Sciatic nerve (tissue), 2 donors: ENCODE data around the gene HSH2D. TPM values are rescaled to one million over a fixed set of nuclear protein-coding genes. Genes with fewer than 3 reads are reported as not detected.
A peak's percentile ranks its signal among the peaks of the same experiment; 100 is the strongest.

Source experiments
- ATAC-seq: fragments of 200-7000 bp; cut with Tn5 transposase; one replicate; pipeline ENCODE4 v1.9.1; 2020; ENCODE audit warnings: mild to moderate bottlenecking, moderate library complexity
- DNase-seq: peaks from one replicate; pipeline ENCODE4 v3.0.0-alpha.2; 2020; ENCODE audit warnings: low spot score
- intact Hi-C: fragments of 100-400 bp; cut with DNase I; formaldehyde crosslinking; loops from one replicate; pipeline ENCODE4 v1.14.2; 2022
- total RNA-seq: library from RNA; stranded (reverse); fragmentation: NEBNext Ultra II Directional; extraction: Animal tissue kit (Norgen Biotek cat#: 25700); gene quantifications from one replicate; pipeline ENCODE4 v1.2.1, GENCODE V29; 2021
- donor health status: DM: no; HTN: no; CAD: no.
- donor health status: DM: no; HTN: no; CAD: no.

Gene HSH2D
- total RNA-seq, 1 donor from 2014 or later: 1.2 TPM

DNA sequence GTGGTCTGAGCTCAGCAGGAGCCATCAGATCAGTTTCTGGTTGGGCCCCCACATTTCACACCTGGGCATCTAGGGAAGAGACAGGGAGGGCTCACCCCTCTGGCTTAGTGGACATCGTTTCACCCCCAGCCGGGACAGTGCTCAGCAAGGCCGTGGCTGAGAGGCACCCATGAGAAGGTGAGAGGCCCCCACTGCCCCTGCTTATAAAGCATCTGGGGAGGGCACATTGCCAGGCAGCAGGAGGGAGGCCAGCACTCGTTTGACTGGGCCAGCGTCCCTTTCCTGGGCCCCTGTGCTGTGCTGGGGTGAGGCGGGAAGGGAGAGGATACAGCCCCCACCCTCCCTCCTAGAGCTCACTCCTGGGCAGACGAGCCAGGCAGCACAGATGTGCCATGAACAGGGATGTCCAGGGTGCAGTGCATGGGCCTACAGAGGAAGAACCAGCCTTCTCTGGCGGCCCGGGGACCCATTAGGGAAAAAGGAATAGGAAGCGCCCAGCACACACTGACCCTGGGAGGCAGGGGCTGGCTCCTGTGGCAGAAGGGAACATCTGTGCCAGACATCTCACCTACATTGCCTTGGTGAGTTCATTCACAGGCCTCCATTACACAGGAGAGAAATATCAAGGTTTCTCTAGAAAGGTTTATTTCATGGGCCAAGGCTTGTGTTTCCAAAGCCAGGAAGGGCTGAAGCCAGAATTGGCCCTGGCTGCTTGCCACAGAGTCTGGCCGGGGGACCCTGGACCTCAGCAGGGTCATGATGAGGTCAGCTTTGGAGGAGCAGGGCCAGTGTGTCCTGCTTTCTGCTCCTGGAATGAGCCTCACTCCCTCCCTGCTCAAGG is 61.9 kb downstream of the HSH2D start:
- ATAC-seq (peak; percentile 18), DNase-seq (peak; percentile 55)
- intact Hi-C loops: no loop called here

DNA sequence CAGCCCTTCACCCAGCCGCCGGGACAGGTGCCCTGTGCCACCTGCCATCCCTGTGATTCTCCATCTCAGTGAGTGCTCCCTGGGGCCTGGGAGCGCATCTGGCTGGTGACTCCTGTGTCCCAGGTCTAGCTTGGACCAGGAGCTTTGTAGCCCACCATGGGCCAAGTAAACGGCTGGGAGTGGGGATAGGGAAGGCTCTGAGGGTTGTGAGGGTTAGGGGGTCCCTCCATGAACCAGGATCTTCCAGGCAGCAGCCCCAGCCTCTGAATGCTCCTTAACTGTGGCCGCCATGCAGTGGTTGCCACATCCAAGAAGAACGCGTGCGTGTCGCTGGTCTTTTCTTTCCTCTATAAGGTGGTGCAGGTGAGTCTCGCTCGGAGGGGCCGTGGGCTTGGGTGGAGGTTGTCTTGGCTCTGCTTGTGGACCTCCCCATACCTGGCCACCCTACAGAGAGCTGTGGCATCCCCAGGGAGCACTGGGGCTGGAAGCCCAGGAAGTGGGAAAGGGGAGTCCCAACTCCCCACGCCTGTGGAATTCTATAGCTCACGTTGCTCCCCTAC is 62.6 kb downstream of the HSH2D start:
- peak; percentile 43 for DNase-seq
- intact Hi-C loops: no loop called here
- peak; percentile 6 for ATAC-seq

DNA sequence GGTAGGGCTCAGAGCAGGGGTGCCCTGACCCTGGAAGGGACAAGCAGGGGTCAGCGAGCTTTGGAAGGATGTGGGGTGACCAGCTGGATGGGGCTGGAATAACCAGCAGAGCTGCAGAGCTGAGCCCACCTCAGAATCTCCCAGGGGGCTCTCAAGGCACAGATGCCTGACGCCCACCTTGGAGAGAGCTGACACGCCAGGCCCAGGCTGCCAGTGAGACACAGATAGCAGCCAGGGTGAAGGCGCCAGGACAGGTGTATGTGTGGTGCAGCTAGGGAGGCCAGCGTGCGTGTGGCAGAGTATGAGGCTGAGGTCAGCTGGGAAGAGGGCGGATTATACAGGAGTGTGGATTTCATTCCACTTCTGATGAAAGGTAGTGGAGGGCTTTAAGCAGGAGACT is 63.2 kb downstream of the HSH2D start:
- intact Hi-C loops: no loop called here
- peak; percentile 46 for DNase-seq
- ATAC-seq: no peak

- peak; percentile 33 for DNase-seq
- intact Hi-C loops: no loop called here
- no peak for ATAC-seq
Observed at GRCh38 chr19:16207063-16207462, 63.6 kb downstream of the HSH2D start.

- intact Hi-C loops: no loop called here
- no peak for ATAC-seq
- DNase-seq: peak; percentile 38
Observed at GRCh38 chr19:16207490-16208025, 64.1 kb downstream of the HSH2D start.

Other genes starting within 250 kb of the HSH2D start
- gene CYP4F2, start 245.6 kb upstream of the HSH2D start, total RNA-seq: not detected
- gene CYP4F11, start 209.2 kb upstream of the HSH2D start, total RNA-seq: 2.1 TPM
- gene OR10H4, start 194.7 kb upstream of the HSH2D start, total RNA-seq: not detected
- gene TPM4, start 67.2 kb upstream of the HSH2D start, total RNA-seq: 543 TPM
- 49.6 TPM for gene RAB8A, start 31.8 kb upstream of the HSH2D start, total RNA-seq
- gene CIB3, start 29.8 kb downstream of the HSH2D start, total RNA-seq: not detected
- 44.8 TPM for gene FAM32A, start 41.7 kb downstream of the HSH2D start, total RNA-seq
- 76.8 TPM for gene AP1M1, start 54.2 kb downstream of the HSH2D start, total RNA-seq
- gene KLF2, start 181.1 kb downstream of the HSH2D start, total RNA-seq: 105 TPM